DND-41 (cell line): ENCODE results near the gene GAD1.

Experiments
- ATAC-seq: fragments of 200-7000 bp; cut with Tn5 transposase; 3 replicates; pipeline ENCODE4 v1.9.1; 2021; ENCODE audit warnings: low read depth; ENCODE audit not compliant: insufficient read depth
- DNase-seq: peaks from one replicate; pipeline ENCODE4 v3.0.0-alpha.2; 2020
- H2AFZ ChIP-seq: 2 replicates; pipeline ENCODE4 v1.6.0; 2012; ENCODE audit warnings: low read depth, low read length
- H3K27ac ChIP-seq: 2 replicates; pipeline ENCODE4 v1.5.1; 2012; ENCODE audit warnings: low read length, inconsistent platforms
- H3K27me3 ChIP-seq: fragments of 200-600 bp; sonication (generic); 2 replicates; pipeline ENCODE4 v1.6.0; 2012; ENCODE audit warnings: low read length, mild to moderate bottlenecking, inconsistent platforms; ENCODE audit not compliant: insufficient read depth, poor library complexity
- H3K36me3 ChIP-seq: 2 replicates; pipeline ENCODE4 v1.5.1; 2012; ENCODE audit warnings: low read length, inconsistent platforms; ENCODE audit not compliant: insufficient read depth
- H3K4me1 ChIP-seq: 2 replicates; pipeline ENCODE4 v1.5.1; 2012; ENCODE audit warnings: mild to moderate bottlenecking, low read length; ENCODE audit not compliant: insufficient read depth
- H3K4me2 ChIP-seq: 2 replicates; pipeline ENCODE4 v1.6.0; 2012; ENCODE audit warnings: mild to moderate bottlenecking, moderate library complexity, low read length, inconsistent platforms; ENCODE audit not compliant: insufficient read depth
- H3K4me3 ChIP-seq, 2 experiments: fragments of 200-600 bp in 1 of 2; shearing (Covaris generic) in 1 of 2; 2 replicates each; pipeline ENCODE4 v1.5.1; 2012 to 2016; ENCODE audit warnings: inconsistent platforms in 2 of 2, low read length in 2 of 2, mild to moderate bottlenecking in 2 of 2, low read depth in 1 of 2, moderate library complexity in 1 of 2
- H3K79me2 ChIP-seq: 2 replicates; pipeline ENCODE4 v1.6.0; 2012; ENCODE audit warnings: low read length, inconsistent platforms; ENCODE audit not compliant: insufficient read depth
- H3K9ac ChIP-seq: 2 replicates; pipeline ENCODE4 v1.6.0; 2012; ENCODE audit warnings: low read depth, mild to moderate bottlenecking, inconsistent platforms, low read length, moderate library complexity
- H3K9me3 ChIP-seq: 2 replicates; pipeline ENCODE4 v1.5.1; 2012; ENCODE audit warnings: low read length, moderate library complexity, mild to moderate bottlenecking, inconsistent platforms; ENCODE audit not compliant: insufficient read depth, severe bottlenecking
- H4K20me1 ChIP-seq: 2 replicates; pipeline ENCODE4 v1.6.0; 2012; ENCODE audit warnings: low read length; ENCODE audit not compliant: insufficient read depth
- EZH2 ChIP-seq: IDR thresholded peaks from 3 replicates; pipeline ENCODE4 v1.6.1; 2012; ENCODE audit warnings: borderline replicate concordance, low read depth, mild to moderate bottlenecking, moderate library complexity, low read length, inconsistent platforms; ENCODE audit not compliant: severe bottlenecking
- TF ChIP-seq, protein P1 (sequence below): IDR thresholded peaks from 2 replicates; pipeline ENCODE4 v1.5.1; 2012; ENCODE audit warnings: borderline replicate concordance, low read length, moderate library complexity, mild to moderate bottlenecking; ENCODE audit not compliant: poor library complexity, severe bottlenecking; ENCODE audit errors: extremely low read depth

GAD1 gene

DNA sequence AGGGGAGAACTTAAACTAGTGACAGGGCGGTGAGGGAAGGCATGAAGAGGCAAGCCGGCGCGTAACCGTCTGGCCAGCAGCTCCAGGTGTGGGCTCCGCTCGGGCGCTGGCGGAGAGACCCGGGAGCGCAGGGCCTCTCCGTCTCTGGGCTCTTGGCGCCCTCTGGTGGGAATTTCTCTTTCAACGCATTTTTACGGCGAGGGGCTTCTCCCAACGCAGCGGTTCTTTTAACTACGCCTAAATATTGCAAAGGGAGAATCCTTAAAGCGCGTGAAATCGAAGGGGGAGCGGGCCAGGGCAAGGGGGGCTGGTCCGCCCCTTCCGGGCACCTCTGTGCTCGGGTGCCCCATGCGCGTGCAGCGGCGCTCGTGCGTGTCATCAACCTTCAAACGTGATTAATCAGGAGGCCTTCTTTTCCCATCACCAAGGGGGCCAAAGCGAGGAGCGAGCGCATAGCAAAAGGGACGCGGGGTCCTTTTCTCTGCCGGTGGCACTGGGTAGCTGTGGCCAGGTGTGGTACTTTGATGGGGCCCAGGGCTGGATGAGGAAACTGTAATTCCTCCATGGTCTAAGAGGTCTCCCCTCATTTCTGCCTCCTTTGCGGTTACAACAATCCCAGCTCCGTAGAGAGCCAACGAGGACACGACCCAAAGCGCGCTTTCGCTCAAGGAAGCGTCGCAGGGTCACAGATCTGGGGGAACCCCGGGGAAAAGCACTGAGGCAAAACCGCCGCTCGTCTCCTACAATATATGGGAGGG lies 762 bp upstream of the GAD1 start:
- H4K20me1 ChIP-seq: no peaks in the 10 kb centered on the region
- H3K36me3 ChIP-seq: no peaks in the 10 kb centered on the region
- TF ChIP-seq, protein P1, sequence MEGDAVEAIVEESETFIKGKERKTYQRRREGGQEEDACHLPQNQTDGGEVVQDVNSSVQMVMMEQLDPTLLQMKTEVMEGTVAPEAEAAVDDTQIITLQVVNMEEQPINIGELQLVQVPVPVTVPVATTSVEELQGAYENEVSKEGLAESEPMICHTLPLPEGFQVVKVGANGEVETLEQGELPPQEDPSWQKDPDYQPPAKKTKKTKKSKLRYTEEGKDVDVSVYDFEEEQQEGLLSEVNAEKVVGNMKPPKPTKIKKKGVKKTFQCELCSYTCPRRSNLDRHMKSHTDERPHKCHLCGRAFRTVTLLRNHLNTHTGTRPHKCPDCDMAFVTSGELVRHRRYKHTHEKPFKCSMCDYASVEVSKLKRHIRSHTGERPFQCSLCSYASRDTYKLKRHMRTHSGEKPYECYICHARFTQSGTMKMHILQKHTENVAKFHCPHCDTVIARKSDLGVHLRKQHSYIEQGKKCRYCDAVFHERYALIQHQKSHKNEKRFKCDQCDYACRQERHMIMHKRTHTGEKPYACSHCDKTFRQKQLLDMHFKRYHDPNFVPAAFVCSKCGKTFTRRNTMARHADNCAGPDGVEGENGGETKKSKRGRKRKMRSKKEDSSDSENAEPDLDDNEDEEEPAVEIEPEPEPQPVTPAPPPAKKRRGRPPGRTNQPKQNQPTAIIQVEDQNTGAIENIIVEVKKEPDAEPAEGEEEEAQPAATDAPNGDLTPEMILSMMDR: peak; percentile 54
- TF ChIP-seq EZH2: no peak
- H3K27ac ChIP-seq: no peak overlapping the region
- no peak overlapping the region for H3K4me3 ChIP-seq
- no peaks in the 10 kb centered on the region for H3K9me3 ChIP-seq
- peak; percentile 28 for DNase-seq
- no peaks in the 10 kb centered on the region for H3K79me2 ChIP-seq
- no peak overlapping the region for H3K4me2 ChIP-seq
- no peaks in the 10 kb centered on the region for H3K4me1 ChIP-seq
- ATAC-seq: peak; percentile 35; the same call in 2 of the 3 replicates
- no peak overlapping the region for H2AFZ ChIP-seq
- peaks cover 7% of the 10 kb centered on the region for H3K27me3 ChIP-seq
- no peak overlapping the region for H3K9ac ChIP-seq

GRCh38 chr2:170817093-170818035 lies 677 bp downstream of the GAD1 start:
- Histone ChIP-seq H3K4me2 (no peak overlapping the region), H3K4me3 (no peak overlapping the region), H3K9me3 (no peaks in the 10 kb centered on the region), H3K9ac (no peak overlapping the region), H3K79me2 (no peaks in the 10 kb centered on the region), H3K27me3 (peaks cover 4% of the 10 kb centered on the region), H3K27ac (no peak overlapping the region), H3K36me3 (no peaks in the 10 kb centered on the region), H2AFZ (no peak overlapping the region), H4K20me1 (no peaks in the 10 kb centered on the region), H3K4me1 (no peaks in the 10 kb centered on the region)
- TF ChIP-seq, protein P1: no peak
- no peak for TF ChIP-seq EZH2
- DNase-seq (no peak), ATAC-seq (no peak)

DNA sequence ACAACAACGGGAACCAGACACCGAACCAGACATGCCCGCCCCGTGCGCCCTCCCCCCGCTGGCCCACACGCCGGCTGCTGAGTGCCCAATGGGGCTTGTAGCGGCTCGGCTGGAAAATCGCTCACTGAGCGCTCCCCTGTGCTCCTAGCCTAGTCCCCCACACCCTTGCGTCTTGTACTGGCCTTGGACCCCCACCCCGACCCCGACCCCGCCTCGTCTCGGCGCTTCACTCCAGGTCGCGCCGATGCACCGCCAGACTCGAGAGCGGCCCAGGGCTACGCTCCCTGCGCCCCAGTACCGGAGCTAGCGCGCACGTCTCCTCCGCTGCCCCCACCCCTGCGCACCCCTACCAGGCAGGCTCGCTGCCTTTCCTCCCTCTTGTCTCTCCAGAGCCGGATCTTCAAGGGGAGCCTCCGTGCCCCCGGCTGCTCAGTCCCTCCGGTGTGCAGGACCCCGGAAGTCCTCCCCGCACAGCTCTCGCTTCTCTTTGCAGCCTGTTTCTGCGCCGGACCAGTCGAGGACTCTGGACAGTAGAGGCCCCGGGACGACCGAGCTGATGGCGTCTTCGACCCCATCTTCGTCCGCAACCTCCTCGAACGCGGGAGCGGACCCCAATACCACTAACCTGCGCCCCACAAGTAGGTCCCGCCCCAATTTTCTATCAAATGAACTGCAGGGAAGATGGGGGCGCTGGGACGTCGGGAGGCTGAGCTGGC lies 1.5 kb downstream of the GAD1 start:
- Histone ChIP-seq H2AFZ (no peak overlapping the region), H3K9ac (no peak overlapping the region), H3K9me3 (no peaks in the 10 kb centered on the region), H3K27ac (no peak overlapping the region), H3K36me3 (no peaks in the 10 kb centered on the region), H3K79me2 (no peaks in the 10 kb centered on the region), H3K4me3 (no peak overlapping the region), H4K20me1 (no peaks in the 10 kb centered on the region), H3K4me2 (no peak overlapping the region), H3K4me1 (no peaks in the 10 kb centered on the region), H3K27me3 (peaks cover 4% of the 10 kb centered on the region)
- TF ChIP-seq EZH2: no peak
- TF ChIP-seq, protein P1: no peak
- ATAC-seq (no peak), DNase-seq (no peak)
